Fibroblast of peridontal ligament (primary cell): ENCODE measurements around the gene SSPN.
"Not testable (repeated sequence)": the region's sequence is repeated elsewhere in the genome, so short reads cannot be mapped to it uniquely, and the experiment has no call there.

ENCODE experiments used
- DNase-seq: peaks from one replicate; pipeline ENCODE4 v3.0.0-alpha.2; 2010; ENCODE audit errors: extremely low read depth

Gene SSPN

GRCh38 chr12:26229910-26230309 lies 34.5 kb downstream of the SSPN start:
- no peak for DNase-seq

GRCh38 chr12:26231470-26231869 lies 36.1 kb downstream of the SSPN start:
- no peak for DNase-seq

GRCh38 chr12:26231921-26232320 lies 36.5 kb downstream of the SSPN start:
- DNase-seq: no peak

- peak; percentile 77 for DNase-seq
Observed at GRCh38 chr12:26233631-26234030, 38.3 kb downstream of the SSPN start.

- DNase-seq: not testable (repeated sequence)
Observed at GRCh38 chr12:26235465-26235864, 40.1 kb downstream of the SSPN start.

- peak; percentile 38 for DNase-seq
Observed at GRCh38 chr12:26238341-26239121, 43.2 kb downstream of the SSPN start.

- DNase-seq: peak; percentile 97
Observed at GRCh38 chr12:26239122-26239851, 43.9 kb downstream of the SSPN start.

GRCh38 chr12:26239852-26240815 lies 44.8 kb downstream of the SSPN start:
- DNase-seq: no peak

- no peak for DNase-seq
Observed at GRCh38 chr12:26241080-26241479, 45.7 kb downstream of the SSPN start.

GRCh38 chr12:26242683-26243082 lies 47.3 kb downstream of the SSPN start:
- no peak for DNase-seq

GRCh38 chr12:26244503-26244902 lies 49.1 kb downstream of the SSPN start:
- DNase-seq: no peak

GRCh38 chr12:26245175-26245942 lies 50.0 kb downstream of the SSPN start:
- no peak for DNase-seq

GRCh38 chr12:26246483-26247164 lies 51.3 kb downstream of the SSPN start:
- DNase-seq: no peak

GRCh38 chr12:26247873-26248272 lies 52.5 kb downstream of the SSPN start:
- peak; percentile 34 for DNase-seq

- DNase-seq: no peak
Observed at GRCh38 chr12:26250801-26251200, 55.4 kb downstream of the SSPN start.

- DNase-seq: peak; percentile 85
Observed at GRCh38 chr12:26251600-26251999, 56.2 kb downstream of the SSPN start.

- DNase-seq: no peak
Observed at GRCh38 chr12:26252946-26253345, 57.6 kb downstream of the SSPN start.

GRCh38 chr12:26255893-26256645 lies 60.7 kb downstream of the SSPN start:
- DNase-seq: no peak

GRCh38 chr12:26264215-26264838 lies 69.0 kb downstream of the SSPN start:
- no peak for DNase-seq
